SK-N-SH treated with all-trans-retinoic acid at 6 μM for 48 hours (cell line): ENCODE measurements around the gene METTL13.

Source experiments
- ATAC-seq: fragments of 200-7000 bp; cut with Tn5 transposase; 3 replicates; pipeline ENCODE4 v1.9.1; 2020; ENCODE audit warnings: mild to moderate bottlenecking, moderate library complexity
- ARNTL ChIP-seq: fragments of 450-650 bp; formaldehyde crosslinking; IDR thresholded peaks from 2 replicates; pipeline ENCODE4 v1.5.0; 2020; ENCODE audit warnings: low read depth, mild to moderate bottlenecking, moderate library complexity, borderline replicate concordance
- BACH2 ChIP-seq: fragments of 250-450 bp; sonication (Bioruptor Pico); IDR thresholded peaks from 2 replicates; pipeline ENCODE4 v1.9.0; 2021; ENCODE audit warnings: mild to moderate bottlenecking, borderline replicate concordance
- CSDC2 ChIP-seq: fragments of 250-450 bp; sonication (Bioruptor Pico); IDR thresholded peaks from 2 replicates; pipeline ENCODE4 v1.5.0; 2020; ENCODE audit warnings: mild to moderate bottlenecking, moderate library complexity
- ESRRG ChIP-seq: fragments of 250-450 bp; sonication (Bioruptor Pico); IDR thresholded peaks from 2 replicates; pipeline ENCODE4 v1.6.1; 2021; ENCODE audit warnings: mild to moderate bottlenecking
- GLIS3 ChIP-seq: fragments of 250-450 bp; sonication (Bioruptor Pico); IDR thresholded peaks from 2 replicates; pipeline ENCODE4 v1.5.0; 2020; ENCODE audit warnings: mild to moderate bottlenecking, moderate library complexity
- ISL1 ChIP-seq: fragments of 250-450 bp; sonication (Bioruptor Pico); IDR thresholded peaks from 2 replicates; pipeline ENCODE4 v2.1.2; 2022; ENCODE audit warnings: mild to moderate bottlenecking, moderate library complexity
- OSR1 ChIP-seq: fragments of 250-450 bp; sonication (Bioruptor Pico); IDR thresholded peaks from 2 replicates; pipeline ENCODE4 v1.8.0; 2022; ENCODE audit warnings: moderate library complexity, mild to moderate bottlenecking, inconsistent platforms
- PPARA ChIP-seq: fragments of 250-450 bp; sonication (Bioruptor Pico); IDR thresholded peaks from 2 replicates; pipeline ENCODE4 v1.5.0; 2020; ENCODE audit warnings: mild to moderate bottlenecking, borderline replicate concordance
- RARB ChIP-seq: fragments of 250-450 bp; sonication (Bioruptor Pico); IDR thresholded peaks from 2 replicates; pipeline ENCODE4 v1.8.0; 2021; ENCODE audit warnings: mild to moderate bottlenecking, moderate library complexity
- SNAI2 ChIP-seq: fragments of 250-450 bp; sonication (Bioruptor Pico); IDR thresholded peaks from 2 replicates; pipeline ENCODE4 v1.5.0; 2020; ENCODE audit warnings: mild to moderate bottlenecking, moderate library complexity
- TCF4 ChIP-seq: fragments of 250-450 bp; sonication (Bioruptor Pico); IDR thresholded peaks from 2 replicates; pipeline ENCODE4 v1.8.0; 2021; ENCODE audit warnings: mild to moderate bottlenecking, moderate library complexity, borderline replicate concordance
- TOX ChIP-seq: fragments of 250-450 bp; sonication (Bioruptor Pico); IDR thresholded peaks from 2 replicates; pipeline ENCODE4 v1.8.0; 2021; ENCODE audit warnings: mild to moderate bottlenecking, moderate library complexity, borderline replicate concordance
- ZC3H10 ChIP-seq: fragments of 250-450 bp; sonication (Bioruptor Pico); IDR thresholded peaks from 2 replicates; pipeline ENCODE4 v1.5.1; 2021; ENCODE audit warnings: mild to moderate bottlenecking, moderate library complexity
- ZFP3 ChIP-seq: fragments of 250-450 bp; sonication (Bioruptor Pico); IDR thresholded peaks from 2 replicates; pipeline ENCODE4 v1.5.0; 2020; ENCODE audit warnings: mild to moderate bottlenecking, moderate library complexity
- ZFP30 ChIP-seq: fragments of 450-650 bp; formaldehyde crosslinking; IDR thresholded peaks from 2 replicates; pipeline ENCODE4 v1.5.0; 2022; ENCODE audit warnings: mild to moderate bottlenecking, moderate library complexity
- ZNF565 ChIP-seq: fragments of 450-650 bp; formaldehyde crosslinking; conservative IDR thresholded peaks from 2 replicates; pipeline ENCODE4 v1.5.0; 2020; ENCODE audit warnings: low read depth, mild to moderate bottlenecking, moderate library complexity
- ZNF70 ChIP-seq: fragments of 450-650 bp; formaldehyde crosslinking; IDR thresholded peaks from 2 replicates; pipeline ENCODE4 v1.5.0; 2020; ENCODE audit warnings: mild to moderate bottlenecking, moderate library complexity
- ZNF8 ChIP-seq: fragments of 450-650 bp; formaldehyde crosslinking; IDR thresholded peaks from 2 replicates; pipeline ENCODE4 v1.5.0; 2020; ENCODE audit warnings: mild to moderate bottlenecking, moderate library complexity
- TF ChIP-seq, protein P1 (sequence below): fragments of 250-450 bp; sonication (Bioruptor Pico); IDR thresholded peaks from 2 replicates; pipeline ENCODE4 v1.8.0; 2021; ENCODE audit warnings: low read depth, mild to moderate bottlenecking, moderate library complexity, borderline replicate concordance
- TF ChIP-seq, protein P2 (sequence below): fragments of 250-450 bp; sonication (Bioruptor Pico); IDR thresholded peaks from 2 replicates; pipeline ENCODE4 v1.8.0; 2020; ENCODE audit warnings: mild to moderate bottlenecking, moderate library complexity, borderline replicate concordance
- TF ChIP-seq, protein P3 (sequence below): fragments of 250-450 bp; sonication (Bioruptor Pico); IDR thresholded peaks from 2 replicates; pipeline ENCODE4 v1.5.1; 2020; ENCODE audit warnings: low read depth, mild to moderate bottlenecking, moderate library complexity
- TF ChIP-seq, protein P4 (sequence below): fragments of 250-450 bp; sonication (Bioruptor Pico); IDR thresholded peaks from 2 replicates; pipeline ENCODE4 v1.5.1; 2021; ENCODE audit warnings: mild to moderate bottlenecking, moderate library complexity

Gene METTL13

DNA sequence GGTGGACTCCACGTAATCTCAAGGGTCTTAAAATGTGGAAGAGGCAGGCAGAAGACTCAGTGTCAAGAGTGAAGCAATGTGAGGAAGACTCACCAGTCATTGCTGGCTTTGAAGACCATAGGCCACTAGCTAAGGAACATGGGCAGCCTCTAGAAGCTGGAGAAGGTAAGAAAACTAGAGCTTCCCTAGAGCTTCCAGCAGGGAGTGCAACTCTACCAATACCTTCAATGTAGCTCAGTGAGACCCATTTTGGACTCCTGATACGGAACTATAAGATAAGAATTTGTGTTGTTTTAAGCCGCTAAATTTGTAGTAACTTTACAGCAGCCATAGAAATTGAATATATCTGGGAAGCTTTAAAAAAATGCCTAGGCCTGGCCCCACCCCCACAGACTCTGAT, 18.9 kb downstream of the METTL13 start:
- ATAC-seq, result peak; percentile 39; the same call in 2 of the 3 replicates
- TF ChIP-seq RARB (CRISPR knock-in tag) (no peak), GLIS3 (CRISPR knock-in tag) (no peak), TCF4 (no peak)
- TF ChIP-seq, protein P1, sequence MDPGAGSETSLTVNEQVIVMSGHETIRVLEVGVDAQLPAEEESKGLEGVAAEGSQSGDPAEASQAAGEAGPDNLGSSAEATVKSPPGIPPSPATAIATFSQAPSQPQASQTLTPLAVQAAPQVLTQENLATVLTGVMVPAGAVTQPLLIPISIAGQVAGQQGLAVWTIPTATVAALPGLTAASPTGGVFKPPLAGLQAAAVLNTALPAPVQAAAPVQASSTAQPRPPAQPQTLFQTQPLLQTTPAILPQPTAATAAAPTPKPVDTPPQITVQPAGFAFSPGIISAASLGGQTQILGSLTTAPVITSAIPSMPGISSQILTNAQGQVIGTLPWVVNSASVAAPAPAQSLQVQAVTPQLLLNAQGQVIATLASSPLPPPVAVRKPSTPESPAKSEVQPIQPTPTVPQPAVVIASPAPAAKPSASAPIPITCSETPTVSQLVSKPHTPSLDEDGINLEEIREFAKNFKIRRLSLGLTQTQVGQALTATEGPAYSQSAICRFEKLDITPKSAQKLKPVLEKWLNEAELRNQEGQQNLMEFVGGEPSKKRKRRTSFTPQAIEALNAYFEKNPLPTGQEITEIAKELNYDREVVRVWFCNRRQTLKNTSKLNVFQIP (CRISPR knock-in tag), result no peak
- TF ChIP-seq, all 23 proteins: peak for 0

DNA sequence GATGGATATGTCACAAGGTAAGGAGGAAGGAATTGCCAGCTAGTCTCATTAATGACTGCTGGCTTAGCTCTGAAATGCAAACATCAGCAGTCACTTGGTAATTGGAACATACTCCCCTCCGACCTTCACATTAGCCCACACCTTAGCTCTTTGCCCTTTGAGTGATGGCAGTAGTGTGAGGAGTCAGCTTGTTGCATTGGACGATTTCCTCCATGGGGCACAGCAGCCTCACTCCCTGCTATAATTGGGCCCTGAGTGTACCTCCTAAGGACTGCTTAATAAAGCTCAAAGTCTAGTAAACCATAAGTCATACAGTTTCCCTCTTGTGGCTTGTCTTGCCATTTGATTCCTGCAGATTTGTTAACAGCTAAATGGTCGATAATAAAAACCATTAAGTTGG, 19.4 kb downstream of the METTL13 start:
- ATAC-seq, result no peak
- TF ChIP-seq ZNF8 (CRISPR knock-in tag) (no peak), ARNTL (no peak), ZNF565 (CRISPR knock-in tag) (no peak), ISL1 (CRISPR knock-in tag) (no peak), ZNF70 (CRISPR knock-in tag) (no peak), ZC3H10 (CRISPR knock-in tag) (no peak), SNAI2 (CRISPR knock-in tag) (no peak), ZFP3 (CRISPR knock-in tag) (no peak), TCF4 (no peak), RARB (CRISPR knock-in tag) (no peak)
- TF ChIP-seq, protein P2, sequence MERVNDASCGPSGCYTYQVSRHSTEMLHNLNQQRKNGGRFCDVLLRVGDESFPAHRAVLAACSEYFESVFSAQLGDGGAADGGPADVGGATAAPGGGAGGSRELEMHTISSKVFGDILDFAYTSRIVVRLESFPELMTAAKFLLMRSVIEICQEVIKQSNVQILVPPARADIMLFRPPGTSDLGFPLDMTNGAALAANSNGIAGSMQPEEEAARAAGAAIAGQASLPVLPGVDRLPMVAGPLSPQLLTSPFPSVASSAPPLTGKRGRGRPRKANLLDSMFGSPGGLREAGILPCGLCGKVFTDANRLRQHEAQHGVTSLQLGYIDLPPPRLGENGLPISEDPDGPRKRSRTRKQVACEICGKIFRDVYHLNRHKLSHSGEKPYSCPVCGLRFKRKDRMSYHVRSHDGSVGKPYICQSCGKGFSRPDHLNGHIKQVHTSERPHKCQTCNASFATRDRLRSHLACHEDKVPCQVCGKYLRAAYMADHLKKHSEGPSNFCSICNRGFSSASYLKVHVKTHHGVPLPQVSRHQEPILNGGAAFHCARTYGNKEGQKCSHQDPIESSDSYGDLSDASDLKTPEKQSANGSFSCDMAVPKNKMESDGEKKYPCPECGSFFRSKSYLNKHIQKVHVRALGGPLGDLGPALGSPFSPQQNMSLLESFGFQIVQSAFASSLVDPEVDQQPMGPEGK (CRISPR knock-in tag), result no peak
- TF ChIP-seq, protein P1 (CRISPR knock-in tag), result no peak

DNA sequence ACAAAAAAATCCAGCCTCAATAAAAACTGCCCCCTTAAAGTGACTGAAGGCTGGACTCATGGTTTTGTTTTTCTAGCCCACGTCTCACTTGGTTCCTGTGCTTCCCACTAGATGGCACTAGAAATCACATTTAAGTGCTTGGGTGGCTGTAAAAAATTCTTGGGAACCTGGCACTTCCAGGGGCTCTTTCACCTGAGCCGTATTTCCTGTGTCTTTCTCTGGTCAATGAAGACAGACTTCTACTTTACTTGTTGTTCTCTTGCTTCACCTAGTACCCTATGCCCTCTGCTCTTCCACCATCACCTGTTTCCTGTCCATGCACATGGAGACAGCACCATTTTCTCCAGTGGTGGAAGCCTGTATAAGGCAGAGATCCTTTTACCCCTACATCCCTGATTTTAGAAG, 20.0 kb downstream of the METTL13 start:
- ATAC-seq, result peak; percentile 75
- TF ChIP-seq ZNF70 (CRISPR knock-in tag), result no peak
- TF ChIP-seq ISL1 (CRISPR knock-in tag), result no peak
- TF ChIP-seq SNAI2 (CRISPR knock-in tag), result no peak
- TF ChIP-seq, protein P3, sequence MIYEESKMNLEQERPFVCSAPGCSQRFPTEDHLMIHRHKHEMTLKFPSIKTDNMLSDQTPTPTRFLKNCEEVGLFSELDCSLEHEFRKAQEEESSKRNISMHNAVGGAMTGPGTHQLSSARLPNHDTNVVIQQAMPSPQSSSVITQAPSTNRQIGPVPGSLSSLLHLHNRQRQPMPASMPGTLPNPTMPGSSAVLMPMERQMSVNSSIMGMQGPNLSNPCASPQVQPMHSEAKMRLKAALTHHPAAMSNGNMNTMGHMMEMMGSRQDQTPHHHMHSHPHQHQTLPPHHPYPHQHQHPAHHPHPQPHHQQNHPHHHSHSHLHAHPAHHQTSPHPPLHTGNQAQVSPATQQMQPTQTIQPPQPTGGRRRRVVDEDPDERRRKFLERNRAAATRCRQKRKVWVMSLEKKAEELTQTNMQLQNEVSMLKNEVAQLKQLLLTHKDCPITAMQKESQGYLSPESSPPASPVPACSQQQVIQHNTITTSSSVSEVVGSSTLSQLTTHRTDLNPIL (CRISPR knock-in tag), result no peak
- no peak for TF ChIP-seq ZC3H10 (CRISPR knock-in tag)
- no peak for TF ChIP-seq CSDC2 (CRISPR knock-in tag)
- TF ChIP-seq ZFP30 (CRISPR knock-in tag), result no peak

DNA sequence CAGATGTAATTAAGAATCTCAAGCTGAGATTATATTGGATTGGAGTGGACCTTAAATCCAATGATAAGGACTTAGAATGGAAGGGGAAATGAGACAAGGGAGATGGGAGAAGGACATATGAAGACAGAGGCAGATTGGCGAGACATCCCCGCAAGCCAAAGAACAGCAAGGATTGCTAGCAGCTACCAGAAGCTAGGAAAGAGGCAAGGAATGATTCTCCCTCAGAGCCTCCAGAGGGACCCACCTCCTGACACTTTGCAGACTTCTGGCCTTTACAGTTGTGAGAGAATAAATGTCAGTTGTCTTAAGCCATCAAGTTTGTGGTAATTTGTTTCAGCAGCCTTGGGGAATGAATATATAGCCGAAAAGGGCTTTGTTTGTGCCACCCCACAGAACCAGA, 20.7 kb downstream of the METTL13 start:
- ATAC-seq, result no peak
- no peak for TF ChIP-seq ISL1 (CRISPR knock-in tag)
- no peak for TF ChIP-seq PPARA (CRISPR knock-in tag)
- no peak for TF ChIP-seq ZC3H10 (CRISPR knock-in tag)

DNA sequence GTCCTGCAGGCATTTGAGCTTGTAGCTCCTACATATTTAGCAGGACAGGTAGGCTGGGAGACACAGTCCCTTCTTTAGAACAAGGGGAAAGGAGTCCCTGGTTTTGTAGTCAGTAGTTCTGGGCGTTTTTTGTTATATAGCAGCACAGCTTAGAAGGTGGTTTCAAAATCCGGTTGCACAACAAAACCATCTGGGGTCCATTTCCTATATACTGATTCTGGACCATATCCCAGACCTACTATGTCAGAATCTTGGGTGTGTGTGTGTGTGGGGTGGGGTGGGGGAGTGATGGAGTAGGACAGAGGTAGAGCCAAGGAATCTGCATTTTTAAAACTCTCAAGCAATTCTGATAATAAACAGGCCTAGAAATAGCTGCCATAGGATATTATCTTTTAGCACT, 21.6 kb downstream of the METTL13 start:
- TF ChIP-seq ZFP3 (CRISPR knock-in tag) (no peak), RARB (CRISPR knock-in tag) (no peak), ZNF8 (CRISPR knock-in tag) (no peak), ZNF70 (CRISPR knock-in tag) (no peak), OSR1 (CRISPR knock-in tag) (no peak), ZFP30 (CRISPR knock-in tag) (no peak), ARNTL (no peak), PPARA (CRISPR knock-in tag) (no peak), SNAI2 (CRISPR knock-in tag) (no peak), CSDC2 (CRISPR knock-in tag) (no peak), GLIS3 (CRISPR knock-in tag) (no peak), ESRRG (CRISPR knock-in tag) (no peak), TOX (CRISPR knock-in tag) (no peak), TCF4 (no peak), BACH2 (CRISPR knock-in tag) (no peak)
- TF ChIP-seq, protein P4, sequence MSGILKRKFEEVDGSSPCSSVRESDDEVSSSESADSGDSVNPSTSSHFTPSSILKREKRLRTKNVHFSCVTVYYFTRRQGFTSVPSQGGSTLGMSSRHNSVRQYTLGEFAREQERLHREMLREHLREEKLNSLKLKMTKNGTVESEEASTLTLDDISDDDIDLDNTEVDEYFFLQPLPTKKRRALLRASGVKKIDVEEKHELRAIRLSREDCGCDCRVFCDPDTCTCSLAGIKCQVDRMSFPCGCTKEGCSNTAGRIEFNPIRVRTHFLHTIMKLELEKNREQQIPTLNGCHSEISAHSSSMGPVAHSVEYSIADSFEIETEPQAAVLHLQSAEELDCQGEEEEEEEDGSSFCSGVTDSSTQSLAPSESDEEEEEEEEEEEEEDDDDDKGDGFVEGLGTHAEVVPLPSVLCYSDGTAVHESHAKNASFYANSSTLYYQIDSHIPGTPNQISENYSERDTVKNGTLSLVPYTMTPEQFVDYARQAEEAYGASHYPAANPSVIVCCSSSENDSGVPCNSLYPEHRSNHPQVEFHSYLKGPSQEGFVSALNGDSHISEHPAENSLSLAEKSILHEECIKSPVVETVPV (CRISPR knock-in tag), result no peak
- TF ChIP-seq, protein P1 (CRISPR knock-in tag), result no peak
- TF ChIP-seq, protein P3 (CRISPR knock-in tag), result no peak
- no peak for ATAC-seq
